HUES48 (cell line): ENCODE results near the gene CACNA1S.

Experiments
- H3K27ac ChIP-seq: one replicate; pipeline ENCODE4 v1.7.0; 2013; ENCODE audit warnings: low read depth, low read length, inconsistent platforms
- H3K27me3 ChIP-seq: 2 replicates; pipeline ENCODE4 v1.6.1; 2013; ENCODE audit warnings: mild to moderate bottlenecking, low read length; ENCODE audit not compliant: control insufficient read depth, insufficient read depth
- H3K36me3 ChIP-seq: 2 replicates; pipeline ENCODE4 v1.6.1; 2013; ENCODE audit warnings: low read length; ENCODE audit not compliant: control insufficient read depth, insufficient read depth
- H3K4me1 ChIP-seq: 2 replicates; pipeline ENCODE4 v1.6.1; 2013; ENCODE audit warnings: mild to moderate bottlenecking, low read length; ENCODE audit not compliant: control insufficient read depth, insufficient read depth
- H3K4me3 ChIP-seq: 2 replicates; pipeline ENCODE4 v1.5.1; 2013; ENCODE audit warnings: mild to moderate bottlenecking, low read depth, low read length
- H3K9ac ChIP-seq: 2 replicates; pipeline ENCODE4 v1.6.1; 2013; ENCODE audit warnings: mild to moderate bottlenecking, low read depth, low read length, moderate library complexity
- H3K9me3 ChIP-seq: 2 replicates; pipeline ENCODE4 v1.6.1; 2013; ENCODE audit warnings: low read length; ENCODE audit not compliant: control insufficient read depth, insufficient read depth

CACNA1S gene

GRCh38 chr1:201048521-201048920, 63.7 kb downstream of the CACNA1S start:
- Histone ChIP-seq H3K9ac (no peak overlapping the region), H3K4me3 (no peak overlapping the region), H3K27ac (no peak overlapping the region), H3K9me3 (no peaks in the 10 kb centered on the region), H3K27me3 (no peaks in the 10 kb centered on the region), H3K4me1 (no peaks in the 10 kb centered on the region), H3K36me3 (no peaks in the 10 kb centered on the region)

- no peak overlapping the region for H3K9ac ChIP-seq
- H3K4me1 ChIP-seq: no peaks in the 10 kb centered on the region
- H3K27me3 ChIP-seq: no peaks in the 10 kb centered on the region
- no peak overlapping the region for H3K4me3 ChIP-seq
- no peaks in the 10 kb centered on the region for H3K36me3 ChIP-seq
- H3K27ac ChIP-seq: no peak overlapping the region
- H3K9me3 ChIP-seq: no peaks in the 10 kb centered on the region
Observed at GRCh38 chr1:201044119-201044518, 68.1 kb downstream of the CACNA1S start.

DNA sequence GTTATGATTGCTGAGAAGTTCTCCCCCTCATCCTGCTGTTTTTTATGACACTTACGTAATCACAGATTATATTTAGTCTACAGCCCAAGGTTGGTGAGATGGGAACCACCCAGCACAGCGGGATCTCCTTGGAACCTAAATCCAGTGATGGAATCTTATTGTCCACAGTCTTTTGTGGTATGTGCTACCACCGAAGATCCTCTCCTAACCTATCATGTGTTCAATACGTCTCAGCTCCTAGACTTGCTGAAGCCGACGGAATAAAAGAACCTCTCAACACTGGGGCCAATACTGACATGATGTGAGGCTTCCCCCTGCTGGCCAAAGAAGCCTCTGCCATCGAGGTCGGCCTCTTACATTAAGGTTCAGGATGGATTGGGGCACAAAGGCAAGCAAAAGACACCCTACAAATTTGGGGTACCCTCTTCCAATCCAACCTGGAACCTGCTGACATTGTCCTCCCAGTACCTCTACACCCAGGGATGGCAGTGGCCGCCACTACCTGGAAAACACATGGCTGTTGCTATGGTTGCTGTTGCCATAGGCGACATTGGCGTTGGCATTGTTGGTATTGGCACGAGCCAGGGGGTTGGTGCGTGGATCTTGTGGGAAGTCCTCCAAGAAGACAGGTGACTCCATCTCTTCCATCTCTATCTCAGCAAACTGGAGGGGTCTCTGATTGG, 69.3 kb downstream of the CACNA1S start:
- Histone ChIP-seq H3K27ac (no peak overlapping the region), H3K36me3 (no peaks in the 10 kb centered on the region), H3K27me3 (no peaks in the 10 kb centered on the region), H3K4me3 (no peak overlapping the region), H3K9ac (no peak overlapping the region), H3K4me1 (no peaks in the 10 kb centered on the region), H3K9me3 (no peaks in the 10 kb centered on the region)

DNA sequence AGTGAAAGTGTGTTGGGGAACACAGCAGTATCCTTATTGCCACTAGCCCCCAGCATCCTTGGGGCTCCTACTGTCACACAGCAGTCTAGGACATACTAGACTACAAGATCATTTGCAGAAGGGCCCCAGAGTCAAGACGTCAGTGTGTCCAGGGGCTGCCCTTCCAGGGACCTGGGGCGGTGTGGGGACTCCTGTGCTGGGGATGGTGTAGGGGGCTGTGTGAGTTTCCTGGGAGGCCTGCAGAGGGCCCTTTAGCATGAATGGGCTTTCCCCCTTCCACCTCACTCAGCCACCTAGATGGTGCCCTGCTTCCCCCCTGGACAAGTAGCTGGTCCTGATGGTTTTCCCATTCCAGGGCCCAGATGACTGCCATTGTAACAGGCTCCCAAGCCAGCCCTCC, 71.2 kb downstream of the CACNA1S start:
- Histone ChIP-seq H3K27me3 (no peaks in the 10 kb centered on the region), H3K4me1 (no peaks in the 10 kb centered on the region), H3K4me3 (no peak overlapping the region), H3K9ac (no peak overlapping the region), H3K9me3 (no peaks in the 10 kb centered on the region), H3K36me3 (no peaks in the 10 kb centered on the region), H3K27ac (no peak overlapping the region)

GRCh38 chr1:201039876-201040275, 72.3 kb downstream of the CACNA1S start:
- Histone ChIP-seq H3K27me3 (no peaks in the 10 kb centered on the region), H3K9ac (no peak overlapping the region), H3K9me3 (no peaks in the 10 kb centered on the region), H3K4me3 (no peak overlapping the region), H3K27ac (no peak overlapping the region), H3K36me3 (no peaks in the 10 kb centered on the region), H3K4me1 (no peaks in the 10 kb centered on the region)

GRCh38 chr1:201039418-201039817, 72.8 kb downstream of the CACNA1S start:
- H3K9me3 ChIP-seq: no peaks in the 10 kb centered on the region
- H3K27ac ChIP-seq: no peak overlapping the region
- no peaks in the 10 kb centered on the region for H3K27me3 ChIP-seq
- no peak overlapping the region for H3K4me3 ChIP-seq
- no peaks in the 10 kb centered on the region for H3K4me1 ChIP-seq
- H3K36me3 ChIP-seq: no peaks in the 10 kb centered on the region
- H3K9ac ChIP-seq: no peak overlapping the region

GRCh38 chr1:201038186-201038876, 73.9 kb downstream of the CACNA1S start:
- Histone ChIP-seq H3K4me3 (no peak overlapping the region), H3K9ac (no peak overlapping the region), H3K4me1 (no peaks in the 10 kb centered on the region), H3K36me3 (no peaks in the 10 kb centered on the region), H3K27me3 (no peaks in the 10 kb centered on the region), H3K9me3 (no peaks in the 10 kb centered on the region), H3K27ac (no peak overlapping the region)

DNA sequence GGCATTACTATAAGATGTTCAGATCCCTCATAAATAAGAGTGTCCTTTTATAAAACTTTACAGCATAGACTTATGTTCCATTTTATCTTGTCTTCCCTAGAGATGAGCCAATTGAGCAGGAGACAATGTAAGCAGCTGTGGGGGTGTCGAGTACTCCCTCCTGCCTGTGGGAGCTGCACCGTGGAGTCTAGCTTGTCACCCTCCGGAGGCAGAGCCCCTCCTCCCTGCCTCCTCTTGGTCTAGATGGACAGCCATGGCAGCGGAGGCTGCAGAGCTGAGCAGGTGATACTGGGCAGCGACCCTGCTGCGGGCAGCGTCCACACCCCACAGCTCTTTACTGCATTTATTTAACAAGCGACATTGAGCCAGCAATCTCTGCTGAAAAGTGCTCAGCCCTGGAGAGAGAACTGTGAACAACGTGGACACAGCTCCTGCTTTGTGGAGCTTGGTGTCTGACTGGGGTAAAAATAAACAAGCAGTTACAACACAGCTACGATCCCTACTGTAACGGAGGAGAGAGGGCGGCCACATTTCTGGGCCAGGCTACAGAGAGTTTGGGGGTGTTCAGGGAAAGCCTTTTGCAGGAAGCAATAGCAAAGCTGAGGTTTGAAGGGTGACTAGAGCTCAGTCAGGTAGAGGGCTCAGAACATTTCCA, 75.9 kb downstream of the CACNA1S start:
- Histone ChIP-seq H3K4me3 (no peak overlapping the region), H3K4me1 (no peaks in the 10 kb centered on the region), H3K36me3 (no peaks in the 10 kb centered on the region), H3K9me3 (no peaks in the 10 kb centered on the region), H3K27ac (no peak overlapping the region), H3K9ac (no peak overlapping the region), H3K27me3 (no peaks in the 10 kb centered on the region)

DNA sequence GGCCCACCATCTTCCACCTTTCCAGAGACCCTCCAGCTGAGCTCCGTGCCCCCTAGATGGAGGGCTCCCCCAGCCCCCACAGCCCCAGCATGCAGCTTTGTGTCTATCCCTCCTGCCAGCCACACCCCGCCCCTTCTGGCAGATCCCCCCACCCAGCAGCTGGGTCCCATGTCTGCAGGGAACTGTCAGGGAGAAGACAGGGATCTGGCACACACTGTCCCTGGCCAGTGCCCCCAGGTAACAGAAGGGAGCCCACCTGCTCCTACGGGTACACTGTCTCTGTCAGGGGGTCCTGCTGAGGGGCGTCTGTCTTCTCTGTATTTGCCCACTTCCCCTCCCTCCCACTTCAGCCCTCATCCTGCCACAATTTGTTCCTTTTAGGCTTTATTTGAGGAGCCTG, 77.6 kb downstream of the CACNA1S start:
- H3K27me3 ChIP-seq: no peaks in the 10 kb centered on the region
- H3K27ac ChIP-seq: no peak overlapping the region
- H3K9ac ChIP-seq: no peak overlapping the region
- H3K9me3 ChIP-seq: no peaks in the 10 kb centered on the region
- no peaks in the 10 kb centered on the region for H3K4me1 ChIP-seq
- H3K4me3 ChIP-seq: no peak overlapping the region
- no peaks in the 10 kb centered on the region for H3K36me3 ChIP-seq

DNA sequence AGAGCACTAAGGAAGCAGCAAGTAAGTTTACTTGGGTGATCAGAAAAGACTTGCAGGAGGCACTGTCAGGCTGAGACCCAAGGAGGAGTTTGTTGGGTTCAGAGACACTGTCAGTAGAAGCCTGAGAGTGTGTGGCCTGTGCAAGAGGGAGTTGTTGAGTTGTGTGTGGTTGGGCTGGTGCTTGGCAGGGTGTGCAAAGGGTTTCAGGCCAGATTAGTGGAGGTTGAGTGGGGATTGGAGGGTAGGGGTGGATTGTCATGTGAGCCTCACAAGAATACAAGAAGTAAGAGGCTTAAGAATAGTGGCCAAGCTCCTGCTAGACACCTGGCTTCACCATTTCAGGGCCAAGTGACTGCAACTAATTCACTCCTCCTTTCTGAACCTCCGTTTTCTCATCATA, 79.8 kb downstream of the CACNA1S start:
- no peak overlapping the region for H3K27ac ChIP-seq
- no peaks in the 10 kb centered on the region for H3K9me3 ChIP-seq
- no peaks in the 10 kb centered on the region for H3K27me3 ChIP-seq
- no peaks in the 10 kb centered on the region for H3K36me3 ChIP-seq
- no peaks in the 10 kb centered on the region for H3K4me1 ChIP-seq
- H3K4me3 ChIP-seq: no peak overlapping the region
- no peak overlapping the region for H3K9ac ChIP-seq

DNA sequence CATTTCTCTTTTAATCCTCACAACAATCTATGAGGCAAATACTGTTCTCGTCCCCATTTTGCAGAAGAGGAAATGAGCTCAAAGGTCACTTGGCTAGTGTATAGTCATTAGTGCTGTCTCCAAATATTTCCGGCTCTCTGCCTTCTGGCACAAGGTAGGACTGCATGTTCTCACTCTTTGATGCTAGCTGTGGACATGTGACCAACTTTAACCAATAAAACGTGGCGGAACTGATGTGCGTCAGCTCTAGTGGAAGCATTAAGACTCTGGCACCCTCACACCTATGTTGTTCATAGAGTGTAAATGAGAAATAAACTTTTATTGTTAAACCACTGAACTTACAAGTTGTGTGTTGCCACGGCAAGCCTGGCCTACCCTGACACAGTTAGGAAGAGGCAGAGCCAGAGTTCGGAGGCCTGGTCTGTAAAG, 83.8 kb downstream of the CACNA1S start:
- Histone ChIP-seq H3K4me3 (no peak overlapping the region), H3K36me3 (no peaks in the 10 kb centered on the region), H3K4me1 (peaks cover 20% of the 10 kb centered on the region), H3K9me3 (no peaks in the 10 kb centered on the region), H3K27me3 (no peaks in the 10 kb centered on the region), H3K27ac (no peak overlapping the region), H3K9ac (no peak overlapping the region)
